OCI-LY3 (cell line): Measurements from ENCODE around the gene HDAC4.

Source experiments
- H2AFZ ChIP-seq: fragments of 200-600, 300-600 bp; shearing (Covaris generic); 2 replicates; pipeline ENCODE4 v1.6.0; 2014; ENCODE audit warnings: antibody characterized with exemption, low read depth, low read length
- H3K27ac ChIP-seq: fragments of 200-600, 300-600 bp; sonication (generic); 2 replicates; pipeline ENCODE4 v1.5.1; 2014; ENCODE audit warnings: mild to moderate bottlenecking, low read length, moderate library complexity, mixed read lengths
- H3K27me3 ChIP-seq: fragments of 200-600, 300-600 bp; sonication (generic); 2 replicates; pipeline ENCODE4 v1.6.1; 2014; ENCODE audit warnings: low read depth, low read length, mixed read lengths
- H3K36me3 ChIP-seq: fragments of 200-600, 300-600 bp; sonication (generic); replicated peaks from 2 replicates; pipeline ENCODE3; 2014; ENCODE audit warnings: low read depth, low read length, mixed read lengths
- H3K4me1 ChIP-seq: fragments of 300-600, 200-600 bp; sonication (generic); 2 replicates; pipeline ENCODE4 v1.6.1; 2014; ENCODE audit warnings: low read length, mixed read lengths
- H3K4me2 ChIP-seq: fragments of 200-600, 300-600 bp; sonication (generic); 2 replicates; pipeline ENCODE4 v1.6.1; 2014; ENCODE audit warnings: low read length, mixed read lengths
- H3K4me3 ChIP-seq: fragments of 300-600, 200-600 bp; sonication (generic); 2 replicates; pipeline ENCODE4 v1.5.1; 2014; ENCODE audit warnings: antibody characterized with exemption, mild to moderate bottlenecking, low read length, moderate library complexity
- H3K79me2 ChIP-seq: fragments of 300-600, 200-600 bp; shearing (Covaris generic); 2 replicates; pipeline ENCODE4 v1.6.1; 2014; ENCODE audit warnings: mild to moderate bottlenecking, low read length, mixed read lengths
- H3K9ac ChIP-seq: fragments of 300-600, 200-600 bp; shearing (Covaris generic); 2 replicates; pipeline ENCODE4 v1.6.0; 2014; ENCODE audit warnings: mild to moderate bottlenecking, low read length, moderate library complexity
- H3K9me3 ChIP-seq: fragments of 200-600, 300-600 bp; shearing (Covaris generic); 2 replicates; pipeline ENCODE4 v1.6.1; 2014; ENCODE audit warnings: low read length, mixed read lengths; ENCODE audit not compliant: insufficient read depth
- H4K20me1 ChIP-seq: fragments of 200-600, 300-600 bp; sonication (generic); 2 replicates; pipeline ENCODE4 v1.6.1; 2016; ENCODE audit warnings: low read length, mixed read lengths; ENCODE audit not compliant: insufficient read depth
- CTCF ChIP-seq: fragments of 200-600, 300-600 bp; sonication (generic); IDR thresholded peaks from 2 replicates; pipeline ENCODE4 v1.5.1; 2014; ENCODE audit warnings: antibody characterized with exemption, low read length, low read depth
- EZH2phosphoT487 ChIP-seq: fragments of 200-600 bp; shearing (Covaris generic); IDR thresholded peaks from 2 replicates; pipeline ENCODE4 v1.6.1; 2018; ENCODE audit warnings: antibody characterized with exemption, mixed run types, low read depth

Gene HDAC4

GRCh38 chr2:239064253-239064652 lies 336.6 kb downstream of the HDAC4 start:
- H3K4me2 ChIP-seq: no peak overlapping the region
- no peaks in the 10 kb centered on the region for H3K27me3 ChIP-seq
- H3K4me1 ChIP-seq: no peaks in the 10 kb centered on the region
- TF ChIP-seq CTCF: no peak
- no peak for TF ChIP-seq EZH2phosphoT487
- H3K9me3 ChIP-seq: no peaks in the 10 kb centered on the region
- no peaks in the 10 kb centered on the region for H3K79me2 ChIP-seq
- H3K4me3 ChIP-seq: no peak overlapping the region
- no peak overlapping the region for H2AFZ ChIP-seq
- H4K20me1 ChIP-seq: no peaks in the 10 kb centered on the region
- no peak overlapping the region for H3K27ac ChIP-seq
- H3K9ac ChIP-seq: no peak overlapping the region
- no peaks in the 10 kb centered on the region for H3K36me3 ChIP-seq

- H2AFZ ChIP-seq: no peak overlapping the region
- no peaks in the 10 kb centered on the region for H3K27me3 ChIP-seq
- no peaks in the 10 kb centered on the region for H4K20me1 ChIP-seq
- no peaks in the 10 kb centered on the region for H3K9me3 ChIP-seq
- no peak overlapping the region for H3K9ac ChIP-seq
- H3K4me2 ChIP-seq: no peak overlapping the region
- no peak for TF ChIP-seq EZH2phosphoT487
- no peaks in the 10 kb centered on the region for H3K79me2 ChIP-seq
- no peaks in the 10 kb centered on the region for H3K4me1 ChIP-seq
- H3K27ac ChIP-seq: no peak overlapping the region
- no peaks in the 10 kb centered on the region for H3K36me3 ChIP-seq
- no peak overlapping the region for H3K4me3 ChIP-seq
These were observed 338.1 kb downstream of the HDAC4 start for GRCh38 chr2:239062743-239063142.

GRCh38 chr2:239061824-239062570 lies 338.8 kb downstream of the HDAC4 start:
- H3K9me3 ChIP-seq: no peaks in the 10 kb centered on the region
- no peaks in the 10 kb centered on the region for H4K20me1 ChIP-seq
- no peak overlapping the region for H3K4me2 ChIP-seq

GRCh38 chr2:239061121-239061666 lies 339.6 kb downstream of the HDAC4 start:
- Histone ChIP-seq H3K79me2 (no peaks in the 10 kb centered on the region), H3K27me3 (no peaks in the 10 kb centered on the region), H3K9ac (no peak overlapping the region), H3K4me2 (no peak overlapping the region), H4K20me1 (no peaks in the 10 kb centered on the region), H3K9me3 (no peaks in the 10 kb centered on the region), H3K4me3 (no peak overlapping the region), H3K27ac (no peak overlapping the region), H3K4me1 (no peaks in the 10 kb centered on the region), H2AFZ (no peak overlapping the region), H3K36me3 (no peaks in the 10 kb centered on the region)
- no peak for TF ChIP-seq EZH2phosphoT487
- TF ChIP-seq CTCF: no peak

More at GRCh38 chr2:239061824-239062570, 338.8 kb downstream of the HDAC4 start:
- H3K9ac ChIP-seq: no peak overlapping the region
- TF ChIP-seq EZH2phosphoT487 (no peak), CTCF (no peak)
- H3K4me1 ChIP-seq: no peaks in the 10 kb centered on the region
- no peak overlapping the region for H3K27ac ChIP-seq
- no peaks in the 10 kb centered on the region for H3K36me3 ChIP-seq
- H3K79me2 ChIP-seq: no peaks in the 10 kb centered on the region
- no peaks in the 10 kb centered on the region for H3K27me3 ChIP-seq
- no peak overlapping the region for H2AFZ ChIP-seq
- no peak overlapping the region for H3K4me3 ChIP-seq
